ENCODE measurements around the gene OR9I1.

GRCh38 chr11:58134151-58134550, 8.8 kb upstream of the OR9I1 start:
- TF ChIP-seq POLR2A (IDR thresholded peaks at IDR 0.05) (no peak), POLR2AphosphoS5 (IDR thresholded peaks at IDR 0.05) (no peak), CTCF (IDR thresholded peaks at IDR 0.05) (no peak)

Data from breast epithelium (tissue), 3 donors.